HG03103 (cell line): ENCODE measurements around the gene FRK.
"Not testable (repeated sequence)": the region's sequence is repeated elsewhere in the genome, so short reads cannot be mapped to it uniquely, and the experiment has no call there.

ENCODE experiments used
- ATAC-seq: cut with Tn5 transposase; IDR thresholded peaks from one replicate; pipeline ENCODE4 v1.9.1; 2021; ENCODE audit warnings: low read depth; ENCODE audit not compliant: unreplicated experiment

Gene FRK

DNA sequence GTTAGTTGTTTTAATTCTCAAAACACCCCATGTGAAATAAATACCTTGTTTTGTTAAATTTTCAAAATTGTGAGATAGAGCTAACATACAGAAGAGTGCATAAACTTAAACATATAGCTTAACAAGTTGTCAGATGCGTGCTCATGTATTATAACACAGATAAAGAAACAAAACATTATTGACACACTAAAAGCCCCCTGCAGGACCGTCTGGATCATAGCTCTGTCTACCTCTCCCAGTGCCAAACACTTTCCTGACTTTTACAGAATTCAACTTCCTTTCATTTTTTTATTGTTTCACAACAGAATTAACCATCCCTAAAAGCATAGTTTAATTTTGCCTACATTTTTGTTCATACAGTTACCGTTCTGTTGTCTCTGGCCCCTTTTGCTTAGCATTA, 17.8 kb upstream of the FRK start:
- no peak for ATAC-seq

DNA sequence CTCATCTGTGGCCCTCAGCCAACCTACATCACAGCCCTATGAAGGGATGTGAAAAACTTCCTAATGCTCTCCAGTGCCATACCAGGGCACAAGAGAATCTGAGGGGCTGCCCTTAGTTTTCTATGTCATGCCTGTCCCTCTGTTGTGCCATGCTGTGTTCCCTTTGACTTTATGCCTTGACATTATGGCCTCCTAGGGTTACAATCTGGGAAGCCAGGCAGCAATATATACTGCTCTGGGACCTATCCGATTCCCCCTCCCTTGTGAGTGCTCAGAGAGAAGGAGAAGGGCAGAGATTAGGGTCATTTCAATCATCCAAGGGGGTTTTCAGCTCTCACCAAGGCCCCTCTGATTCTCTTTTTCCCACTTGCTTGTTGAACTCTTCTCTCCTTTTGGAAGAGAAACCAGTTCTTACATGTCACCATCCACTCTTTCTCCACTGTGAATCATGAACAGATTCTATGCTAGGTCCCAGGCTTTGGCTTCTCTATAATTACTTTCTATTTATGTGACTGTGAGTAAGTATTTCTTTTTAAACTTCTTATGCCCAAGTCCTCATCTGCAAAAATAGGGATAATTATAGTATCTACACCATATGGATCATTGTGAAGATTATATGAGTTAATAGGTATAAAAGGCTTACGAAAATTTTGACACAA, 14.2 kb upstream of the FRK start:
- no peak for ATAC-seq

DNA sequence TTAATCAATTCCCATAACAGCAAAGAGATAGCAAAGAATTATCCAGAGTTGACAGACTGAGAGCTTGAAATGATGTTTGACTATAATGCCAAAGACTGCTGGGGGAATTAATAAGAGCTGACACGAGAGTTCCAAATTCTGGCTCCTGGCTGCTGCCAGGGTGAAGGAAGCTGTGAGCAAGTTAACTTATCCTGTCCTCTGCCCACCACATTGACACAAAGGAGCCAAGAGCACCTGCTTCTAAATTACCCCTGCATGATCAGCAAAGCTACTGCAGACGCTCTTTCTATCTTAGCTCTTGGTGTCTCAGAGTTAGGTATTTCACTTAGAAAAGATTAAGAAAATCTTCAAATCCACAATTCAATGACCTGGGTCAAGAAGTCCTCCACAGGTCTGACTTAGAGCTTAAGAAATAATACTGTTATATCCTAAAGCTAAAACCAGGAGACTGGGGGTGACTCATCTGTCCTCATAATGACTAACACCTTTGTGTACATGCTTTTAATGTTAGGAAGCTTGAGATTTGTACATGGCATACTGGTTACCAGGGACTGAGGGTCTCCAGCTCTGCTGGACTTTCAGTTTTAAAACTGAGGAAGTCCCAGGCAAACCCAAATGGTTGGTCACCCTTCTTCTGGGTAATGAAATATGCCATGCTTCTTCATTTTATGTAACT, 13.2 kb upstream of the FRK start:
- no peak for ATAC-seq

DNA sequence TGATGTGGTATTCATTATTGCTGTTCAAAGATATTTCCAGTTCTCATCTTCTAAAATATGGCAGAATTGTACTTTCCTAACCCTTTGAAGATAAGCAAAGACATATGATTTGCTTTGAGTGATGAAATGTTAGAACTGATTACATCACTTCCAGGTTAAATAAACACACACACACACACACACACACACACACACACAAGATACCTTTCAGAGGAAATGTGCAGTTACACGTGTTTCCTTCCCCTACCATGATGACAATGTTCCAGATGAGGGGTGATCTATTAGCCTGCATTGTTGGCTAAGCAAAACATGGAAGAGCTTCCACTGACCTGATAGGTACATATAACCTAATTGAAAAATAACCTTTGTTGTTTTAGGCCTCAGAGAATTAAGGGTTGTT, 11.7 kb upstream of the FRK start:
- ATAC-seq: no peak

DNA sequence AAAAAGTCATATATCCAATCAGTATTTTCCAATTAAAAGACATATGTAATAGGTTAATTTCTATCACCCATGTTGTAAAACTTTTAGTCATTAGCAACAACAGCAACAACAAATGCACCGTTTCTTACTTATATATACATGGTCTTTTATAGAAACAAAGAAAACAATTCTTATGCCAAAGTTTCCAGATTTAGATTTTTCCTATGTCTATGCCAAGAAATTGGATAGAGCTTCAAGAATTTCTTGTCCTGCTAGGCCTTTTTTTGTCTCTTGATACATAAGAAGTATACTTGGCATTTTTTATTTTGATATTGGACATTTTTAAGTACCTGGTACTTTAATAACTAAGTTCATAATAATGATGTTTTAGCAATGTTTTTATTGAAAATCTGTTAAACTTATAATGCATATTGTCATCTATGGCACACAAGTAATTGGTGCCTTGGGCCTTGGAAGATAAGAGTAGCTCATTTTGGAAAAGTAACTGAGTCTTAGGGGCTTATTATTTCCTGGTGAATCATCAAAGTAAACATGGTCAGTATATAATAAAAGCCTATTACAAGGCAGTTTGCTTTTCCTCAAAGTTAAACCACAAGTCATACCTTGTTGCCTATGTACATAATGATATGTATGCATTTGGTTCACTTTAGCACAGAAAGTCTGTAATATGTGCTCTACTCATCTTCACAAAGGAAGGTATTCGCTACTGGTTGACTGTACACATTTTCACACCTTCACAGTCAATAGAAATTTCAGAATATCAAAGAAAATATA, 10.1 kb upstream of the FRK start:
- ATAC-seq: no peak

DNA sequence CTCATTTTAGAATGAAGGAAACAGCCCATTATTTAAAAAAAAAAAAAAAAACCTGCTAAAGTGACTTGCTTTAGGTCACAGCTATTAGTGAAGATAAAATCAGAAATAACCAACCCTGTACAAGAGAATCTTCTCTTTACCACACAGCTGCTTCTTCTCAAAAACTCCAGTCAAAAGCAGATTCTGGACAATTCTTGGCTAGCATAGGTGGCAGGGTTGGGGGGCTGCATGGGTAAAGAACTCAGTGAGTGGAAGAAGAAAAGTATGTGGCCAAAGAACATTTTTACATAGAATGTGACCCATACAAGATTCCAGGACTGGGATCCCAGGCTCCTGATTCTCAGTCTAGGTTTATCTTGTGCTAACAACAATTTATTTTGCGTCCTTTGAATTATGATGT, 9.4 kb upstream of the FRK start:
- no peak for ATAC-seq

DNA sequence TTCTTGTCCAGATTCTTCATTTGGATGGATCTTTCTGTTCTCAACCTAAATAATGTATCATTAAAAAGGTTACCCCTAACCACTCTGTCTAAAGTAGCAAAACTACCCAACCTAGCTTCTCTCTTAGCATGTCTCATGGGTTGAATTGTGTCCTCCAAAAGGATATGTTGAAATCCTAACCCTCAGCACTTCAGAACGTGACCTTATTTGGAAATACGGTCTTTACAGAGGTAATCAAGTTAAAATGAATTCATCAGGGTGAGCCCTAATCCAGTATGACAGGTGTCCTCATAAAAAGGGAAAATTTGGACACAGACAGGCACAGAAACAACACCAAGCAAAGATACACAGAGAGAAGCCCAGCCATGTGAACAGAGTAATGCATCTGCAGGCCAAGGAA, 6.1 kb upstream of the FRK start:
- no peak for ATAC-seq

DNA sequence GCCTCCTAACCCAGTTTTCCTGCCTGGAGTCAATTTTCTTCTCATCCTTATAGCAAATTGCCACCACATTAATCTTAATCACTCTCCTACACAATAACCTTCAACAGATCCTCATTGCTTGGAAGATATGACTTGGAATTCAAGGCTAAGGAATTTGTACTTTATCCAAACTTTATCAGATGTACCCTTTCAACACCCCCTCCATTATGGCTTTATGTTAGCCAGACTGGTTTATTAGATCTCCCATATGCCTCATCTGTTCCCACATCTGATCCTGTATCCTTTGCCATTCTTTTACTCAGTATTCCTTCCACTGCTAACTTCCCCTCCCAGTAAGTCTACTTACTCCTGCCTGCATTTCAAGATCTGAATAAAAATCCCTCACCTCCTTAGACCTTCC, 4.0 kb upstream of the FRK start:
- ATAC-seq: no peak

DNA sequence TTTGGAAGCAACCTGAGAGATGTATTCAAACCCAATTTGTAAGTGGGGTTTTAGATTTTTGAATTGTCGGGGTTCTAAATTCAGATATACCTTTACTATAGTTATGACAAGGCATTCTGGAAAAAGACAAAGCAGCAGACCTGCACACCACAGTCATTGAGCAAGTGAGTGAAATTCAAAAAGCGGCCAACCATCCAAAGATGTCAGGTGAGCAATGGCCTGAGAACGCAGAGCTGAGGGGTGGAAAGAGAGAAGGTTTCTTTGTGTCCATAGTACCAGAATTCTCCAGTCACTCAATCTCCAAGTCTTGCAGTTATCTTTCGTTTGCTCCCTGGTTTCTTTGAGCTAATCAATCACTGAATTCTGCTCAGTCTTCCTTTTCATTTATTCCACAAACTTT, 1.8 kb upstream of the FRK start:
- ATAC-seq: no peak

DNA sequence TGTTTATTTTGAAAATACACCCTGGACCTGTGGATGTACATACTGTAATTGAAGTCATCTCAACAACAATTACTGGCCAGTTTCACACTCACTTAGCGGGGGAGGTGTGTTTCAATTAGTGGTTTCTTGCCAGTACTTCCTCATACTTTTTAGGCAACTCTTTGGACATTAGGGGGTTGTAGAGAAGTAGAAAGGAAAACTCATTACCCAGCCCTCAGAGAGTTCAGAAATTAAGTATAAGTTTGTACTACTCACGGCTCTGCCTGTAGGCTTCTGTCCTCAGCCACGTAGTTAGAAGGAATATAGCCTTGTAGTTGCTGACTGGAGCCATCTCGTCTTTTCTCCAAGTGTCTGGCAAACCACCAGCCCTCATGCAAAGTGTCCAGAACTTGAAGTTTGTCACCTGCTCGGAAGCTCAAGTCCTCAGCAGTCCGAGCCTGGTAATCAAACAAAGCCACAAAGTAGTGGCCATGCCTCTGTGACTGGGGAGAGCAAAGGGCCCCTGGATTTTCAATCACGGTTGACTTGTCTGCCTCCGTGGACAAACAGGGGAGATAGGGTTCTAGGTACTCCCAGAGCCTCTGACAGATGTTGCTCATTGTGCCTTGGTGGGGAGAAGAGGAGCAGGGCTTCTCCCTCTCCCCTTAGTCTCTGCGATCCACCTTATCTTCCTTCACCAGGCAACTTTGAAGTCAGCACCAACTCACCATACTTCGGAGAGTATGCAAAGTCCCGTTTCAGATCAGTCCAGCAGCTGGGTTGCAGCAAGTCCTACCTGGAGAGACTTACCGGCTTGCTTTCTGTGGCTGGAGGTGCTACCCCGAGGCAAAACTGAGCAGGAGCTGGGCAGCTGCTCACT, 749 bp downstream of the FRK start:
- ATAC-seq: peak; percentile 74

DNA sequence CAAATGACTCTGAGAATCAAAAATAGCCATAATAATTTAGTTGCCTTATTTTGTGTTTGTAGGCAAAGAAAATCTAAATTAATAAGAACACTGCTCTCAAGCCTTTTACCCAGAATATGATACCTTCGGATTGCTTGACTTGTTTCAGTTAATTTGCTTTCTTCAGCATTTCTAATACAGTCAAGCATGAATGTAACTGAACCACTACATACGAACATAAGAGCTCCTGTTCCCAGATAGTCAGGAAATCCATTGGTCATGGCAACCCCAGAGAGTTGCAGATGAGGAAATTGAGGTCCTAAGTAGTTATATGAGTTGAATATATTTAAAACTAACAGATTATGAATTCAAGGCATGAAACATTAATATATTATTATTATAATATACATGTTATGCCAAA, 2.9 kb downstream of the FRK start:
- no peak for ATAC-seq

DNA sequence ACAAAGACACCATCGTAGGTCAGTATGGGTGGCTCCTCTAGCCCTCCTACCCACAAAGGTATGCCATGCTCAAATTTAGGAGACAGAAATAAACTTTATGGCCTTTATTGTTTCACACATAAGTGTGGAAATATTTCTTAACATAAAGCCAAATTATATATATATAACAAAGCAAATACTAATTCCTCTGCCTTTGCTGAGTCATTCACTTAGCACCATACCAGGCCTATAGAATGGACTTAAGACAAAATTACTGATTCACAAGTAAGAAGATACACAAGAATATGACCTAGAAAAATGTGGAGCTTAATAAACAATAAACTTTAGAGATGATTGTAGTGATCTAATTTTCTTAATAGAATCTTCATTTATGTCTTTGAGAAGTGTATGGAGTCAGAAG, 5.2 kb downstream of the FRK start:
- ATAC-seq: no peak

DNA sequence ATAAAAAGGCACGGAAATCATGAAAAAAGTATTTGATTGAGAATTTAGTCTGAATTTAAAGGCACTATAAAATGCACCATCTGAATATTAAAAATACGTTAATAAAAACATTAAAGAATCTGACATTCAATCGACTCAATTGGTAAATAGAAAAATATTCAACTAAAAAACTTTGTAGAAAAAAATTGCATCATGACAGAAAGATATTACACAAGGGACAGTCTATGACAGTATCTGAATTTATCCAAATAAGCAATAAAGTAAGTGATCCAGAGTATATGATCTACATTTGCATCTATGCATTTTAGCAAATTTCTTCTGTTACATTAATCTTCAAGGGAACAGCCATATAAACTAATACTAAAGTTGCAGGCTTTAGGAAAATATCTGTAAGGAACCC, 9.4 kb downstream of the FRK start:
- ATAC-seq: no peak

DNA sequence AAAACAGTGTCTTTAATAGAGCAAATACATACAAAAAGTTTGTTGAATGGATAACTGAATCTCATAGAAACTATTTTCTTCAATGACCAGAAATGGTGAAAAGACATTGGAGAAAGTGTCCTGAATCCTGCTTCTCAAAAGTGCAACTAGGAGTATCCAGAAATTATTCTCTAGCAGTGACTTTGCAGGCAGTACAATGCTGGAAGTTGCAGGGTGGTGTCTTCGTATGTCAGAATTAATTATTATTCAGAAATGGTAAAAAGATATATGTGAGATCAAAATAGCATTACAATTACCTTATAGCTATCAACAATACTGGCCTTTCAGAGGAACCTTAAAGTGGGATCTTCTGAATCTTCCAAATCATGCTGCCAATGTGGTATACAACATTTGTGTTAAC, 10.0 kb downstream of the FRK start:
- ATAC-seq: no peak

DNA sequence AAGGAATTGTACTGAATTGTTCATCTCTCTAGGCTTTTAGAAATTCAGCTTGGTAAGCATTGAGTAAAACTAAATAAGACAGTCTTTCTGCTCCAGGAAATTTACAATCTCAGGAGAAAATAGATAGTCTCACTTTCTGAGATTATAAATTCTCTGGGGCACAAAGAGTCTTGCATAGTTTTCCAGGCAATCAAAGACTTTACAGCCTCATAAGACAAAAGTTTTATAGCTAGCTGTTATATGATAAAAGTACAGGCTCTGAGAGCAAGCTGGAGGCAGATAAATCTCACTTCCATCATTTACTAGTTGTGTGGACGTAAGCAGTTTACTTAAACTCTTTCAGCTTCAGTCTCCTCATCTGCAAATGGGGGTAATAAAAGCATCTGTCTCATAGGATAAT, 11.4 kb downstream of the FRK start:
- no peak for ATAC-seq

DNA sequence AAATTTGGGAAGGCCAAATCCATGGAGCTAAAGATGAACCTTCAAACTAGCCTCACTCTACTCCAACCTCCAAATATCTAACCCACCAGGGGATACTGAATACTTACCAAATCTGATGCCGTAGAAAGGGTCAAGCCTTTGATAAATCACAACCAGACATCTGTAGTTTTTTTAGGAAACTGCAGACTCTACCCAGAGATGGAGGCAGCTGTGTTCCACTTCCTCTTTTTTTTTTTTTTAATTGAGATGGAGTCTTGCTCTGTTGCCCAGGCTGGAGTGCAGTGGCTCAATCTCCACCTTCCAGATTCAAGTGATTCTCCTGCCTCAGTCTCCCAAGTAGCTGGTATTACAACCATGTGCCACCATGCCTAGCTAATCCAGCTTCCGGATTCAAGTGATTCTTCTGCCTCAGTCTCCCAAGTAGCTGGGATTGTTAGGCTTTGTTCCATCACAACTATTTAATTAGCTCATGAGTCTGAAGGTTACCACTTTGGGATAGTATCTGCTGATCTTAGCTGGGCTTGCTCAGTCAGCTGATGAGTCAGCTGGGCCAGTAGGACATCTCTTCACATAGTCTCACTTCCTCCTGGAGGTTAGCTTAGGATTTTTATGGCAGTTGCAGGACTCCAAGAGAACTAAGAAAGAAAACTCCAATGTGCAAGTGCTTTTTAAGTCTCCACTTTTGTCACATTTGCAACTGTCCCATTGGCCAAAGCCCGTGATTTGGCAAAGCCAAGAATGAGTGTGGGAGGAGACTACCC, 13.3 kb downstream of the FRK start:
- peak; percentile 87 for ATAC-seq

DNA sequence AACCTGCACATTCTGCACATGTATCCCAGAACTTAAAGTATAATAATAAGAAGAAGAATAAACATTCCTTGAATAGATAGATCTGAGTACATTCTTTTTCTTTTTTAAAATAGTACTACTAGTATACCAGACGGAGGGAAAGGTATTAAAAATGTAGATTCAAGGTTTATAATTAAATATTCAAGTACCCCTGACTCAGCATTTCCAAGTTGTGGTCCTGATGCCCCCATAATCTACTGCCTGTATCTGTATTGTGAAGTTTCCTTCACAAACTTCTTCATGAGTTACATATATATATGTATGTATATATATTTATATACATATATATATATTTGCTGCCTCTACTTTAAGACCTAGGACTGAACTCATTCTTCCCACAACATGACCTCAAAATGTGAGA, 14.0 kb downstream of the FRK start:
- peak; percentile 7 for ATAC-seq

DNA sequence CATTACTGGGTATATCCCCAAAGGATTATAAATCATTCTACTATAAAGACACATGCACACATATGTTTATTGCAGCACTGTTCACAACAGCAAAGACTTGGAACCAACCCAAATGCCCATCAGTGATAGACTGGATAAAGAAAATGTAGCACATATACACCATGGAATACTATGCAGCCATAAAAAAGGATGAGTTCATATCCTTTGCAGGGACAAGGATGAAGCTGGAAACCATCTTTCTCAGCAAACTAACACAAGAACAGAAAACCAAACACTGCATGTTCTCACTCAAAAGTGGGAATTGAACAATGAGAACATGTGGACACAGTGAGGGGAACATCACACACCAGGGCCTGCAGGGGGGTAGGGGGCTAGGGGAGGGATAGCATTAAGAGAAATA, 14.4 kb downstream of the FRK start:
- not testable (repeated sequence) for ATAC-seq

DNA sequence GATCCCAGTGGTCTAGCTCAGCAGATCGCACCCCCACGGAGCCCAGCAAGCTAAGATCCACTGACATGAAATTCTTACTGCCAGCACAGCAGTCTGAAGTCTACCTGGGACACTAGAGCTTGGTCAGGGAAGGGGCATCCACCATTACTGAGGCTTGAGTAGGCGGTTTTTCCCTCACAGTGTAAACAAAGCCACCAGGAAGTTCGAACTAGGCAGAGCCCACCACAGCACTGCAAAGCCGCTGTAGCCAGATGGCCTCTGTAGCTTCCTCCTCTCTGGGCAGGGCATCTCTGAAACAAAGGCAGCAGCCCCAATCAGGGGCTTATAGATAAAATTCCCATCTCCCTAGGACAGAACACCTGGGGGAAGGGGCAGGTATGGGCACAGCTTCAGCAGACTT, 18.8 kb downstream of the FRK start:
- no peak for ATAC-seq

DNA sequence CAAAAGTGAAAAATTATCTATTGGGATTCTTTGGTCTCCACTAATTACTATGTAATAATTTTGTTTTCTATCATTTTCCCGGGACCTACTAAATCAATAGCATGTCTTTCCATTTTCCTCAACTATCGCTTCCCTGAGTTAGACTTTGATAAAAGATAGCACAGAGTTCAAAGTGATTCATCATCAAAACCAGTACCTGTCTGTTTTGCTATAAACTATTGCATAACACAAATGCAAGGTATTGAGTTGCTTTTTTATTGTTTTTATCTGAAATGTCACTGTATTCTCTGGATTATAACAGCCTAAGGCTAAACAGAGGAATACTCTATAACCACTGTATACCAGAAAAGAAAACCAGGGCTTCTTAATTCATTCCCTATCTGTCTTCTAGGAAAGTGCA, 19.7 kb downstream of the FRK start:
- no peak for ATAC-seq
